Naive B cell (primary cell): Measurements from ENCODE around the gene MARVELD3. TPM values are rescaled to one million over a fixed set of nuclear protein-coding genes. Genes with fewer than 3 reads are reported as not detected.
A peak's percentile ranks its signal among the peaks of the same experiment; 100 is the strongest.

Experiments used
- ATAC-seq, 2 donors: fragments of 150-1000 bp; cut with Tn5 transposase; 2 replicates each; pipeline ENCODE4 v1.10.0; 2021; ENCODE audit warnings: low read depth in 2 of 2, mild to moderate bottlenecking in 2 of 2, moderate library complexity in 2 of 2
- DNase-seq: peaks from one replicate; pipeline ENCODE4 v3.0.0; 2022
- H3K27ac Mint-ChIP-seq, 6 donors: one replicate each; pipeline ENCODE4 v1.8.0; 2020 to 2022; ENCODE audit warnings: mild to moderate bottlenecking in 6 of 6, mixed read lengths in 6 of 6, moderate library complexity in 5 of 6, inconsistent platforms in 2 of 6
- H3K27me3 Mint-ChIP-seq, 3 donors: one replicate each; pipeline ENCODE4 v1.8.0; 2021 to 2022; ENCODE audit warnings: mixed read lengths in 3 of 3, mild to moderate bottlenecking in 1 of 3
- H3K36me3 Mint-ChIP-seq, 2 donors: one replicate each; pipeline ENCODE4 v1.8.0; 2020 to 2022; ENCODE audit warnings: mixed read lengths in 2 of 2, inconsistent platforms in 1 of 2, mild to moderate bottlenecking in 1 of 2
- H3K4me1 Mint-ChIP-seq, 3 donors: one replicate each; pipeline ENCODE4 v1.8.0; 2020 to 2022; ENCODE audit warnings: mixed read lengths in 3 of 3, inconsistent platforms in 1 of 3, mild to moderate bottlenecking in 1 of 3, moderate library complexity in 1 of 3
- H3K4me3 Mint-ChIP-seq, 8 donors: one replicate each; pipeline ENCODE4 v1.8.0; 2020 to 2022; ENCODE audit warnings: mild to moderate bottlenecking in 8 of 8, mixed read lengths in 8 of 8, moderate library complexity in 8 of 8, inconsistent platforms in 2 of 8
- H3K9me3 Mint-ChIP-seq, 7 donors: one replicate each; pipeline ENCODE4 v1.8.0; 2020 to 2022; ENCODE audit warnings: mixed read lengths in 7 of 7, mild to moderate bottlenecking in 5 of 7, inconsistent platforms in 2 of 7, moderate library complexity in 1 of 7
- polyA plus RNA-seq, 6 donors: library from polyadenylated mRNA; unstranded; fragments of 300-500 nt; fragmentation: Illumina TruSeq; gene quantifications; one replicate each; pipeline ENCODE4 v1.2.3, GENCODE V29; 2021; ENCODE audit warnings: low read depth in 6 of 6

MARVELD3 gene
- polyA plus RNA-seq, 6 donors from 2014 or later, result not detected

- H3K4me3 Mint-ChIP-seq, result no peak overlapping the region
Measured at GRCh38 chr16:71629278-71630016, 3.5 kb downstream of the MARVELD3 start.

DNA sequence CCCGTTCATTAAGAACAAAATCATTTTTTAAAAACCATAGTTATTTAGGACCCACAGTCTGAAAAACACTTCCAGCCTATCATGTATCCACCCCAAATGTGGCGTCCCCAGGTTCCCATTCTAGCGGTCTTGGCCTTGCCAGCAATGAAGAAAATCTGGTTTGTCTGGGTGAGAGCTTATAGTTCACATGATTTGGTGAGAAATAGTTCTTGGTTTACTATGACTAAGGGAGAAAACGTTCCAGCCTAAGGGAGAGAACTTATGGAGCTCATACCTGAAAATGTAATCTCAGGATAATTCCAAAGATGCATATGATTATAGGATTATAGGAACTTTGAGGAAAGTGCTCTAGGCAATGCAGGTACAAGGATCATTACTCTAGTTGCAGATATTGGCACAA lies 4.8 kb downstream of the MARVELD3 start:
- no peak overlapping the region for H3K4me3 Mint-ChIP-seq
- peaks cover 0 to 20% (median 11%) of the 10 kb centered on the region in 3 donors for H3K27me3 Mint-ChIP-seq
- no peak for ATAC-seq
- H3K36me3 Mint-ChIP-seq, result no peaks in the 10 kb centered on the region
- H3K27ac Mint-ChIP-seq, result no peak overlapping the region
- DNase-seq, result no peak
- H3K9me3 Mint-ChIP-seq, result no peaks in the 10 kb centered on the region
- H3K4me1 Mint-ChIP-seq, result no peaks in the 10 kb centered on the region

More at GRCh38 chr16:71629278-71630016, 3.5 kb downstream of the MARVELD3 start:
- ATAC-seq (no peak), DNase-seq (no peak)
- peaks cover 0 to 6% (median 3%) of the 10 kb centered on the region in 3 donors for H3K4me1 Mint-ChIP-seq
- no peaks in the 10 kb centered on the region for H3K36me3 Mint-ChIP-seq
- no peaks in the 10 kb centered on the region for H3K9me3 Mint-ChIP-seq
- no peak overlapping the region for H3K27ac Mint-ChIP-seq
- peaks cover 0 to 20% (median 11%) of the 10 kb centered on the region in 3 donors for H3K27me3 Mint-ChIP-seq

DNA sequence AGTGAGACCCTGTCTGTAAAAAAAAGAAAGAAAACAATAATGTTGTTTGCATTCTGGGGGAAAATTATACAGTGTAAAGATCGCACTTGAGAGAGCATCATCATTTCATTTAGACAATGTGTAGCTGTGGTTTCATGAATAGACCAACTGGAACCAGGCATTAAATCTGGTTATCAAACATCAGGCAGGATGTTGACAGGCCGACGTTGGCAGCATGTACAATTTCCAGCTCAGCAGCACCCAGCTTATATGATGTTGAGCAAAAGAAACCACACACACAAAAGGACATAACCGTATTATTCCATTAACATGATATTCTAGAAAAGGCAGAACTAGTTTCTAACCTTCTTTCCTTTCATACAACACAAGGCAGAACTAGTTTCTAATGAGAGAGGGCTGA lies 5.8 kb downstream of the MARVELD3 start:
- DNase-seq, result no peak
- H3K36me3 Mint-ChIP-seq, result no peaks in the 10 kb centered on the region
- H3K27me3 Mint-ChIP-seq, result peaks cover 0 to 16% (median 11%) of the 10 kb centered on the region in 3 donors
- no peak for ATAC-seq
- no peak overlapping the region for H3K27ac Mint-ChIP-seq
- H3K9me3 Mint-ChIP-seq, result no peaks in the 10 kb centered on the region
- H3K4me1 Mint-ChIP-seq, result no peaks in the 10 kb centered on the region
- no peak overlapping the region for H3K4me3 Mint-ChIP-seq

DNA sequence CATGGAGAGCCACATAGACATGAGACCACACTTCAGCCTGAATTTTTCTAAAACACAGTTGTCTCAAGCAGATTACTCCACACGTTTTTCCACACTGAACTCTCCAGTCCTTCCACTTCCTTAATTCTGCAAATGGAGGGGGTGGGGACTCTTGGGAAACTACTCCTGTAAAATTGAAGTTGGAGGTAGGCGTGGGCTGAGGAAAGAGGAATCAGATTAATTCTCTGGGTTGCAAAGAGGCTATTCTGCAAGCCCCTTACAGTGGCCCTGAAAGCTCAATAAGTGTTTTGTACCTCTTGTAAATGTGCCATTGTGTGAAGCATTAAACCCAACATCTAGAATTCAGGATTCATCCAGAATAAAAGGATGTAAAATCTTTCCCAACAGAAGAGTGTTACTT lies 9.6 kb downstream of the MARVELD3 start:
- peaks cover 0 to 12% of the 10 kb centered on the region in 2 donors for H3K36me3 Mint-ChIP-seq
- DNase-seq, result no peak
- H3K9me3 Mint-ChIP-seq, result no peaks in the 10 kb centered on the region
- H3K27ac Mint-ChIP-seq, result no peak overlapping the region
- no peak overlapping the region for H3K4me3 Mint-ChIP-seq
- no peaks in the 10 kb centered on the region for H3K4me1 Mint-ChIP-seq
- no peak for ATAC-seq
- H3K27me3 Mint-ChIP-seq, result no peaks in the 10 kb centered on the region

- H3K4me3 Mint-ChIP-seq, result no peak overlapping the region
- ATAC-seq, result no peak
- H3K9me3 Mint-ChIP-seq, result no peaks in the 10 kb centered on the region
- peaks cover 0 to 12% of the 10 kb centered on the region in 2 donors for H3K36me3 Mint-ChIP-seq
- no peaks in the 10 kb centered on the region for H3K4me1 Mint-ChIP-seq
- H3K27me3 Mint-ChIP-seq, result no peaks in the 10 kb centered on the region
- no peak for DNase-seq
- no peak overlapping the region for H3K27ac Mint-ChIP-seq
Measured at GRCh38 chr16:71637398-71637797, 11.4 kb downstream of the MARVELD3 start.

GRCh38 chr16:71645450-71645849 lies 19.5 kb downstream of the MARVELD3 start:
- H3K27me3 Mint-ChIP-seq, result no peaks in the 10 kb centered on the region
- peaks cover 0 to 12% of the 10 kb centered on the region in 2 donors for H3K36me3 Mint-ChIP-seq
- H3K4me1 Mint-ChIP-seq, result peaks cover 0 to 6% (median 0%) of the 10 kb centered on the region in 3 donors
- H3K9me3 Mint-ChIP-seq, result no peaks in the 10 kb centered on the region
- peak; percentile 30 to 50 for ATAC-seq
- peak overlapping the region in 2 of 6 donors; percentile 30 to 53 for H3K27ac Mint-ChIP-seq
- no peak for DNase-seq
- no peak overlapping the region for H3K4me3 Mint-ChIP-seq

DNA sequence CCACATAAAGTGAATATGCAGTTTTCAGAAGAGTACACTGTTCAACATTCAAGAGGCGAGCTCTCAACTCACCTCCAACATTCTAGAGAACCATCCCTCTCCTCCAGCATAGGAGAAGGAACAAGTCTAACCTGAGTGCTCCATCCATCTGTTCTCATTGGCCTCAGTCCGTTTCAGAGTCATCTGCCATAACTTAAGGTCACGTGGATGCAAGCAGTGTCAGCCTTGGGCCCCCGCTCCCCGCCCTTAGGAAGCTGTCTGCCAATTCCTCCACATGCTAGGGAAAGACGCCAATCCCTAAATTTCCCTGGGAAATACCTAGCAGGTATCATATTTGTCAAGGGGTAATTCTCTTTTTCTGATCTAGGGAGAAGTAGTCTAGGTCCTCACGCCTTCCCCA lies 21.4 kb downstream of the MARVELD3 start:
- peaks cover 0 to 6% (median 0%) of the 10 kb centered on the region in 3 donors for H3K4me1 Mint-ChIP-seq
- H3K9me3 Mint-ChIP-seq, result no peaks in the 10 kb centered on the region
- DNase-seq (no peak), ATAC-seq (no peak)
- peak overlapping the region in 1 of 6 donors; percentile 26 for H3K27ac Mint-ChIP-seq
- no peaks in the 10 kb centered on the region for H3K27me3 Mint-ChIP-seq
- peaks cover 10 to 14% of the 10 kb centered on the region in 2 donors for H3K36me3 Mint-ChIP-seq
- H3K4me3 Mint-ChIP-seq, result no peak overlapping the region

- Mint-ChIP-seq H3K4me1 (peaks cover 0 to 6% (median 0%) of the 10 kb centered on the region in 3 donors), H3K27me3 (no peaks in the 10 kb centered on the region), H3K27ac (peak overlapping the region in 1 of 6 donors; percentile 65), H3K36me3 (peaks cover 14 to 19% of the 10 kb centered on the region in 2 donors), H3K9me3 (no peaks in the 10 kb centered on the region), H3K4me3 (no peak overlapping the region)
- DNase-seq (no peak), ATAC-seq (no peak)
Measured at GRCh38 chr16:71648162-71648561, 22.2 kb downstream of the MARVELD3 start.

- Mint-ChIP-seq H3K27ac (peak overlapping the region in 2 of 6 donors; percentile 5 to 21), H3K4me1 (peaks cover 0 to 6% (median 0%) of the 10 kb centered on the region in 3 donors), H3K9me3 (no peaks in the 10 kb centered on the region), H3K4me3 (no peak overlapping the region), H3K36me3 (peaks cover 14 to 19% of the 10 kb centered on the region in 2 donors), H3K27me3 (no peaks in the 10 kb centered on the region)
- ATAC-seq, result no peak
- DNase-seq, result no peak
Measured at GRCh38 chr16:71648921-71649320, 22.9 kb downstream of the MARVELD3 start.

GRCh38 chr16:71649704-71650103 lies 23.7 kb downstream of the MARVELD3 start:
- Mint-ChIP-seq H3K9me3 (no peaks in the 10 kb centered on the region), H3K4me3 (no peak overlapping the region), H3K27me3 (no peaks in the 10 kb centered on the region), H3K27ac (peak overlapping the region in 1 of 6 donors; percentile 81), H3K4me1 (peaks cover 0 to 6% (median 0%) of the 10 kb centered on the region in 3 donors), H3K36me3 (peaks cover 18 to 19% of the 10 kb centered on the region in 2 donors)
- ATAC-seq (no peak), DNase-seq (no peak)

DNA sequence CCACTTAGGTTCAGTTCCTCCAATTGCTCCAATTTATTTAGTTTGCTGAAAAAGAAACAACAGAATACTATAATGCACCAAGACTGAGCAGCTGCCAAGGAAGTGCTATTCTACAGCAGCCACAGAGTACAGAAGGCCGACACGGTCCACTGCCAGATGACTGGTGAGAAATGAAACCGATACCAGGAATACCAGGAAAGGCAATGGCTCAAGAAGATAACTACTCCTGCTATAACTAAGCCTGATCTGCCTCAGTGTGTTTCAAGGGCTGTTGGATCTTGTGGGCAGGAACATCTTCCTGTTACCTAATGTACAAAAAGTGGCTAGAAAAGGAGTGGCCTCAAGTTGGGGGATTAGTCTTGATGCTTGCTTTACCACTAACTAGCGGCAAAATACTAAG lies 32.8 kb downstream of the MARVELD3 start:
- DNase-seq, result no peak

DNA sequence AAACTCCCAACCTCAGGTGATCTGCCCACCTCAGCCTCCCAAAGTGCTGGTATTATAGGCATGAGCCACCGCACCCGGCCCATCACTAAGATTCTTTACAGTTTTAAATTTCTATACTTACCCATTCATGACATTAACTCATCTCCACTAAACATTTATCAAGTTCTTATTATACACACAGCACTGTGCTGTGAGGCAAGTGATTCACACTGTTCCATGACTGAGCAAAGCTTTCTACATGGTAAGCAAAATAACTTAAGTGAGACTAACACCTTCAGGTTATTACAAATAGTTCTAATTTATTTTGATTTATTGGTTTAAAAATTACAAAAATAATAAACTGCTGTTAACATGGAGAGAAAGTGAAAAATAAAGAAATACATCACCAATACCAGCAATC lies 33.5 kb downstream of the MARVELD3 start:
- ATAC-seq (no peak), DNase-seq (no peak)
- Mint-ChIP-seq H3K27ac (no peak overlapping the region), H3K9me3 (no peaks in the 10 kb centered on the region), H3K4me1 (no peaks in the 10 kb centered on the region), H3K27me3 (no peaks in the 10 kb centered on the region), H3K36me3 (peaks cover 21 to 23% of the 10 kb centered on the region in 2 donors), H3K4me3 (no peak overlapping the region)

More for the DNA sequence above, 32.8 kb downstream of the MARVELD3 start:
- Mint-ChIP-seq H3K9me3 (no peaks in the 10 kb centered on the region), H3K4me1 (no peaks in the 10 kb centered on the region), H3K27ac (peak overlapping the region in 2 of 6 donors; percentile 47 to 72), H3K36me3 (peaks cover 23 to 24% of the 10 kb centered on the region in 2 donors), H3K4me3 (no peak overlapping the region), H3K27me3 (no peaks in the 10 kb centered on the region)
- ATAC-seq, result no peak

DNA sequence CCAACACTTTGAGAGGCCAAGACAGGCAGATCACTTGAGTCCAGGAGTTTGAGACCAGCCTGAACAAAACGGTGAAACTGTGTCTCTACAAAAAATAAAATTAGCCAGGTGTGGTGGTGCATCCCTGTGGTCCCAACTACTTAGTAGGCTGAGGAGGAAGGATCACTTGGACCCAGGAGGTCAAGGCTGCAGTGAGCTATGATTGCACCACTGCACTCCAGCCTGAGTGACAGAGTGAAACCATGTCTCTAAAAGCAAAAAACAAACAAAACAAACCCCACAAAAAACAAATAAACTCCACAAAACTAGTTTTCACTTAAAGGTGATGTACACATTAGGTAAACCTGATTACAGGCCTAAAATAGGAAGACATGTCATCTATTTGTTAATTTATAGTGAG lies 40.3 kb downstream of the MARVELD3 start:
- peaks cover 23 to 31% of the 10 kb centered on the region in 2 donors for H3K36me3 Mint-ChIP-seq

More for the DNA sequence above, 40.3 kb downstream of the MARVELD3 start:
- H3K4me3 Mint-ChIP-seq, result no peak overlapping the region
- no peaks in the 10 kb centered on the region for H3K27me3 Mint-ChIP-seq
- peak overlapping the region in 2 of 6 donors; percentile 27 to 29 for H3K27ac Mint-ChIP-seq
- ATAC-seq, result no peak
- DNase-seq, result no peak
- no peaks in the 10 kb centered on the region for H3K9me3 Mint-ChIP-seq
- no peaks in the 10 kb centered on the region for H3K4me1 Mint-ChIP-seq
